ENCODE results near the gene KIF17.
"Not testable (repeated sequence)": the region's sequence is repeated elsewhere in the genome, so short reads cannot be mapped to it uniquely, and the experiment has no call there.

KIF17 gene

DNA sequence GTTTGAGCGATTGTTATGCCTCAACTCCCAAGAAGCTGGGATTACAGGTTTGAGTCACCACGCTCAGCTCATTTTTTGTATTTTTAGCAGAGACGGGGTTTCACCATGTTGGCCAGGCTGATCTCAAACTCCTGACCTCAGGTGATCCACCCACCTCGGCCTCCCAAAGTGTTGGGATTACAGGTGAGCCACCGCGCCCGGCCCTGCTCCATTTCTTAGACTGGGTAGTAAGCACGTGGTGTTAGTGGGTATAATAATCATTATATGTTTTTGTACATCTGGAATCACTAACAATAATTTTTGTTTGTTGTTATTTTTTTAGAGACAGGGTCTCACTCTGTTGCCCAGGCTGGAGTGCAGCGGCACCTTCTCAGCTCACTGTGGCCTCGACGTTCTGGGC, 44.2 kb downstream of the KIF17 start:
- H3K36me3 ChIP-seq (ENCODE audit: control insufficient read depth in 1 of 2, insufficient read depth in 2 of 2, low read length in 2 of 2); H3K27me3 ChIP-seq (ENCODE audit: control insufficient read depth in 1 of 2, insufficient read depth in 2 of 2, low read length in 2 of 2); H3K9me3 ChIP-seq (ENCODE audit: control insufficient read depth in 1 of 2, low read length in 2 of 2); H3K4me3 ChIP-seq (ENCODE audit: low read depth in 1 of 2, low read length in 2 of 2); H3K27ac ChIP-seq (ENCODE audit: low read depth, low read length); H3K4me1 ChIP-seq (ENCODE audit: control insufficient read depth in 1 of 2, insufficient read depth in 2 of 2, low read length in 2 of 2); H3K9ac ChIP-seq (ENCODE audit: low read depth in 1 of 2, low read length in 2 of 2): not testable (repeated sequence)

DNA sequence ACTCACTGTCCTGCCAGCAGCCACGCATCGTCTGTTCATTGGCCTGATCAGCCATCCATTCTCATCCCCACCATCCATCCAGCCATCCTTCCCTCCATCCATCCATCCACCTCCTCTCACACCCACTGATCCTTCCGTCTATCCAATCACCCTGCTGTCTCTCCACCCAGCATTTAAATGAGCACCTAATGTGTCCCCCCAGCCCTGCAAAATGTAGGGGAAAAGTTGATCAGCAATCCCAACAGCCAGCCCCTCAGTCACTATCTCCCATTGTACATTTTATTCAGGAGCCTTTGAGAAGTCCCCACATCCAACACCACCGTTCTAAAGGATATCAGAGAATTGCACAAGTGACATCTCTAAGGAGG, 45.6 kb downstream of the KIF17 start:
- no peaks in the 10 kb centered on the region for H3K9me3 ChIP-seq (ENCODE audit: control insufficient read depth in 1 of 2, low read length in 2 of 2)
- no peak overlapping the region for H3K27ac ChIP-seq (ENCODE audit: low read depth, low read length)
- no peak overlapping the region for H3K9ac ChIP-seq (ENCODE audit: low read depth in 1 of 2, low read length in 2 of 2)
- H3K4me1 ChIP-seq (ENCODE audit: control insufficient read depth in 1 of 2, insufficient read depth in 2 of 2, low read length in 2 of 2), result no peaks in the 10 kb centered on the region
- no peak overlapping the region for H3K4me3 ChIP-seq (ENCODE audit: low read depth in 1 of 2, low read length in 2 of 2)
- H3K36me3 ChIP-seq (ENCODE audit: control insufficient read depth in 1 of 2, insufficient read depth in 2 of 2, low read length in 2 of 2), result no peaks in the 10 kb centered on the region
- H3K27me3 ChIP-seq (ENCODE audit: control insufficient read depth in 1 of 2, insufficient read depth in 2 of 2, low read length in 2 of 2), result peaks cover 0 to 5% of the 10 kb centered on the region in 2 donors

DNA sequence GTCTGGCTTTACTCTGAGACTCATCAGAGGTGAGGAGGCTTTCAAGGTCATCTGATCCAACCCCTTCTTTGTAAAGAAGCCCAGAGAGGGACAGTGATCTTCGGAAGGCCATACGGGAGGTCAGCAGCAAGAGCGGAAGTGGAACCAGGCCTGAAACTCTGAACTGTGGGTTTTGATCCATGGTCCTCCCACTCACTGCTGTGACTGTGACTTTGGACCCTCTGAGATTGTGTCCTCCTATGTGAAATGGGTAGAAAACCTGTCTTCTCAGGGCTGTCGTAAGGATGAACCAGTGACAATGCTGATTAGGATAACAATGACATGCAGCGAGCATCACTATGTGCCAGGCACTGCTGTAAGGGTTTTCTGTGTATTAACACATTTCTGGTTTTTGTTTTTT, 46.9 kb downstream of the KIF17 start:
- H3K27ac ChIP-seq (ENCODE audit: low read depth, low read length), result no peak overlapping the region
- no peaks in the 10 kb centered on the region for H3K36me3 ChIP-seq (ENCODE audit: control insufficient read depth in 1 of 2, insufficient read depth in 2 of 2, low read length in 2 of 2)
- no peaks in the 10 kb centered on the region for H3K9me3 ChIP-seq (ENCODE audit: control insufficient read depth in 1 of 2, low read length in 2 of 2)
- no peaks in the 10 kb centered on the region for H3K4me1 ChIP-seq (ENCODE audit: control insufficient read depth in 1 of 2, insufficient read depth in 2 of 2, low read length in 2 of 2)
- H3K4me3 ChIP-seq (ENCODE audit: low read depth in 1 of 2, low read length in 2 of 2), result no peak overlapping the region
- peaks cover 0 to 5% of the 10 kb centered on the region in 2 donors for H3K27me3 ChIP-seq (ENCODE audit: control insufficient read depth in 1 of 2, insufficient read depth in 2 of 2, low read length in 2 of 2)
- H3K9ac ChIP-seq (ENCODE audit: low read depth in 1 of 2, low read length in 2 of 2), result no peak overlapping the region

DNA sequence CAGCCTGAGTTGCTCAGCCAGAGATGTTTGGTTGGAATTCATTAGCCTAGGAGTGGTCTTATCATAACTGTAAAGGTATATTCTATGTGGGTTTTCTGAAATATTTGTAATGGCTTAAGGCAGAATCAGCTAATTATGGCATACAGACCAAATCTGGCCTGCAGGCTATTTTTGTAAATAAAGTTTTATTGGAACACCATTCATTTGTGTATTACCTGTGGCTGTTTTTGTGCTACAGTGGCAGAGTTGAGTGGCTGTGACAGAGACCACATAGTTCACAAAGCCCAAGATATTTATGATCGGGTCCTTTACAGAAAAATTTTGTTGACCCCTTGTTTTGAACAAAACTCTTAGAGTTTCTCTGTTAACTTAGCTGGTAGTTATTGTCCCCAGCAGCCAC, 49.2 kb downstream of the KIF17 start:
- H3K4me1 ChIP-seq (ENCODE audit: control insufficient read depth in 1 of 2, insufficient read depth in 2 of 2, low read length in 2 of 2), result no peaks in the 10 kb centered on the region
- no peak overlapping the region for H3K27ac ChIP-seq (ENCODE audit: low read depth, low read length)
- no peaks in the 10 kb centered on the region for H3K9me3 ChIP-seq (ENCODE audit: control insufficient read depth in 1 of 2, low read length in 2 of 2)
- no peak overlapping the region for H3K4me3 ChIP-seq (ENCODE audit: low read depth in 1 of 2, low read length in 2 of 2)
- H3K27me3 ChIP-seq (ENCODE audit: control insufficient read depth in 1 of 2, insufficient read depth in 2 of 2, low read length in 2 of 2), result peaks cover 0 to 5% of the 10 kb centered on the region in 2 donors
- no peak overlapping the region for H3K9ac ChIP-seq (ENCODE audit: low read depth in 1 of 2, low read length in 2 of 2)
- H3K36me3 ChIP-seq (ENCODE audit: control insufficient read depth in 1 of 2, insufficient read depth in 2 of 2, low read length in 2 of 2), result no peaks in the 10 kb centered on the region

DNA sequence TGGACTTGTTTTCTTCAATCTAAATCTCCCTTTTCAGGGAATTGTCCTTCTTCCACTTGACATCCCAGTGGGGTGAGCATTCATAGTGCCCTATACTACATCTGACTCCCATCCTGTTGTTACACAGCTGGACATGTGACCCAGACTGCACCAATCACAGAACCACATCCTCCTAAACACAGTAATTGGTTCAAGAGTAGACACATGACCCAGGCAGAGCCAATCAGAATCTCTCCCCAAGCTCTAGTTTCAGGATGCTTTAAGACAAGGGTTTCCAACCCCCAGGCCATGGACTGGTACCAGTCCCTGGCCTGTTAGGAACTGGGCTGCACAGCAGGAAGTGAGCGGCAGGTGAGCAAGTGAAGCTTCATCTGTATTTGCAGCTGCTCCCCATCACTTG, 51.0 kb downstream of the KIF17 start:
- Histone ChIP-seq H3K4me1 (ENCODE audit: control insufficient read depth in 1 of 2, insufficient read depth in 2 of 2, low read length in 2 of 2) (peaks cover 6 to 8% of the 10 kb centered on the region in 2 donors), H3K27me3 (ENCODE audit: control insufficient read depth in 1 of 2, insufficient read depth in 2 of 2, low read length in 2 of 2) (no peaks in the 10 kb centered on the region), H3K27ac (ENCODE audit: low read depth, low read length) (no peak overlapping the region), H3K9me3 (ENCODE audit: control insufficient read depth in 1 of 2, low read length in 2 of 2) (no peaks in the 10 kb centered on the region), H3K9ac (ENCODE audit: low read depth in 1 of 2, low read length in 2 of 2) (no peak overlapping the region), H3K36me3 (ENCODE audit: control insufficient read depth in 1 of 2, insufficient read depth in 2 of 2, low read length in 2 of 2) (no peaks in the 10 kb centered on the region), H3K4me3 (ENCODE audit: low read depth in 1 of 2, low read length in 2 of 2) (no peak overlapping the region)

DNA sequence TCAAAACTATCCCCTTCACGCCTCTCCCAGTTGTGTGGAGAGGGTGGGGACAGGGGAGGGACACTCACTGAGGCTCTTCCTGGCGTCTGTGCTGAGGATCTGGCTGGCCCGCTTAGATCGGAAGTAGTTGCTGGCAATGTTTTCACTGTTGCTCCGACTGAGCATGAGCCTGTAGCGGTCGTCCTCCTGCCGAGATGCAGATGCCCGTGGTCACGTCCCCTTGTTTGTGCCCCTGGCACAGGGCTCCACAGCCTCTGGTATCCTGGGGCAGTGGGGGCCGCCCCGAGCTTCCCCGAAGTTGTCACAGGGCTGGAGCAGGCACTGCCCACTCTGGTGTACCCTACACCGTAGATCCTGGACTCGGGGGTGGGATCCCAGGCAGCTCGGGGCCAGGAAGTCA, 51.7 kb downstream of the KIF17 start:
- no peaks in the 10 kb centered on the region for H3K27me3 ChIP-seq (ENCODE audit: control insufficient read depth in 1 of 2, insufficient read depth in 2 of 2, low read length in 2 of 2)
- H3K27ac ChIP-seq (ENCODE audit: low read depth, low read length), result no peak overlapping the region
- H3K9me3 ChIP-seq (ENCODE audit: control insufficient read depth in 1 of 2, low read length in 2 of 2), result no peaks in the 10 kb centered on the region
- no peak overlapping the region for H3K4me3 ChIP-seq (ENCODE audit: low read depth in 1 of 2, low read length in 2 of 2)
- no peaks in the 10 kb centered on the region for H3K36me3 ChIP-seq (ENCODE audit: control insufficient read depth in 1 of 2, insufficient read depth in 2 of 2, low read length in 2 of 2)
- H3K4me1 ChIP-seq (ENCODE audit: control insufficient read depth in 1 of 2, insufficient read depth in 2 of 2, low read length in 2 of 2), result peaks cover 6 to 8% of the 10 kb centered on the region in 2 donors
- no peak overlapping the region for H3K9ac ChIP-seq (ENCODE audit: low read depth in 1 of 2, low read length in 2 of 2)

DNA sequence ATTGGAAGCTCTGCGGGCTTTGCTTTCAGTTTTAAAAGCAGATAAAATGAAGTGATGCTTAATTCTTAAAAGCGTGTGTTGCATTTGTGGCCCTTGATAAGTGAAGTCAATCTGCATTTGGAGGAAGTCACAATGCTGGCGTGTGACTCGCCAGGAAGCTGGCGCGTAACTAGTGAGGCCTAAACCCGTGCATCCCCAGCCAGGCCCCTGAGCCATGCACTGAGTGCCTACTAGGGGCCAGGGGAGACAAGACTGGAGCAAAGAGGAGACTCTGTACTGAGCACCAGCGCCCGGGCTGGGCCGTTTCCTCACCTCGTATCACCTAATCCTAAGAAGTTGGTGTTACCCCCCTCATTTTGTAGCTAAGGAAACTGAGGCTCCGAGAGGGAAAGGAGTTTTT, 52.1 kb downstream of the KIF17 start:
- Histone ChIP-seq H3K9ac (ENCODE audit: low read depth in 1 of 2, low read length in 2 of 2) (no peak overlapping the region), H3K36me3 (ENCODE audit: control insufficient read depth in 1 of 2, insufficient read depth in 2 of 2, low read length in 2 of 2) (no peaks in the 10 kb centered on the region), H3K4me3 (ENCODE audit: low read depth in 1 of 2, low read length in 2 of 2) (no peak overlapping the region), H3K9me3 (ENCODE audit: control insufficient read depth in 1 of 2, low read length in 2 of 2) (no peaks in the 10 kb centered on the region), H3K27ac (ENCODE audit: low read depth, low read length) (no peak overlapping the region), H3K4me1 (ENCODE audit: control insufficient read depth in 1 of 2, insufficient read depth in 2 of 2, low read length in 2 of 2) (peaks cover 6 to 8% of the 10 kb centered on the region in 2 donors), H3K27me3 (ENCODE audit: control insufficient read depth in 1 of 2, insufficient read depth in 2 of 2, low read length in 2 of 2) (no peaks in the 10 kb centered on the region)

DNA sequence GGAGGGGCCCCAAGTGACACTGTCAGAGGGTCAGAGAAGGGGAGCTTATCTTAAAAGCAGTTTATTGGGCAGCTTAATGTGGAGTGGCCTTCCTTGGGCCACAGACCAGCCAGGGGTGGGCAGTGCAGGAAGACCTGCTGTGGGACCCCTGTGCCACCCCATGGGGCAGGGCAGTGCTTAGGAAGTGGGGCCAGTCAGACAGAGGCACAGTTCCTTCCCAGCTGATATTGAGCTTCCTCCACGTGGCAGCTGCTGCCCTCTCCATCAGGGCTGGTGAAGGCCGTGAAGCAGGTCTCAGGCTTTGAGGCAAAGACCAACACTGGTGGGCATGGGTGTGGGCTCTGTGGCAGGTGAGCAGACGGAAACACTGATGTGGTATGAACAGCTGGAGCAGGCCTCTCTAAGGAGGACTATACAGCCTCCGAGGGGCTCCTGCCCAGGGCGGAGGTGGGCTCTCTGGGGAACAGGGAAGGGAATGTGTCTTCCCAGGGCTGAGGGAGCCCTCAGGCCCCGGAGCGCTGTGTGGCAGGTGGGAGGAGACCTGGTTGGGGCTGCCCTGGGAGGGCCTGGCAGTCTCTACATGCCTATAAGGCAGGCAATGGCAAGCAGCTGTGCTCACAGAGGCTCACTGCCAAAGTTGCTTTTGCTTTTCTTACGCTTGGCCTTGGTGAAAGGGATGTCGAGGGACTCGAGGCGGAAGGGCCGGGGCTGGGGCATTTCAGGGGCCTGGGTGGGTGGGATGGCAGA, 53.7 kb downstream of the KIF17 start:
- no peak overlapping the region for H3K27ac ChIP-seq (ENCODE audit: low read depth, low read length)
- no peaks in the 10 kb centered on the region for H3K9me3 ChIP-seq (ENCODE audit: control insufficient read depth in 1 of 2, low read length in 2 of 2)
- H3K36me3 ChIP-seq (ENCODE audit: control insufficient read depth in 1 of 2, insufficient read depth in 2 of 2, low read length in 2 of 2), result no peaks in the 10 kb centered on the region
- H3K4me1 ChIP-seq (ENCODE audit: control insufficient read depth in 1 of 2, insufficient read depth in 2 of 2, low read length in 2 of 2), result peaks cover 19 to 23% of the 10 kb centered on the region in 2 donors
- H3K27me3 ChIP-seq (ENCODE audit: control insufficient read depth in 1 of 2, insufficient read depth in 2 of 2, low read length in 2 of 2), result no peaks in the 10 kb centered on the region
- no peak overlapping the region for H3K4me3 ChIP-seq (ENCODE audit: low read depth in 1 of 2, low read length in 2 of 2)
- H3K9ac ChIP-seq (ENCODE audit: low read depth in 1 of 2, low read length in 2 of 2), result no peak overlapping the region

DNA sequence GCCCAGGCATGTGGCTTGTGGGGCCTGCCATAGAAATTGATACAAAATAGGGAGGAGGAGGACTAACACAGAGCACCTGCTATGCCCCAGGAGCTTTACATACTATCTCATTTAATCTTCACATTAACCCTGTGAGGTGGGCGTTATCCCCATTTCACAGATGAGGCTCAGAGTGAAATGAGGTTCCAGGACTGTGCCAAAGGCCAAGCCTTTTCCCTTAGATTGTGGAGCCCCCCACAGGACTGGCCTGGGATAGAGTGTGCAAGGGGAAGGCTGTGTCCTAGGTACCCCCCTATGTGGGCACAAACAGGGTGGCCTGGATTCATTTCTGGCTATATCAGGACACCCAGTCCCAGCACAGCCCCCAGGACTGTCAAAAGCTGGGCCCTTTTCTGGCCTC, 54.4 kb downstream of the KIF17 start:
- Histone ChIP-seq H3K4me3 (ENCODE audit: low read depth in 1 of 2, low read length in 2 of 2) (no peak overlapping the region), H3K4me1 (ENCODE audit: control insufficient read depth in 1 of 2, insufficient read depth in 2 of 2, low read length in 2 of 2) (peaks cover 19 to 23% of the 10 kb centered on the region in 2 donors), H3K27ac (ENCODE audit: low read depth, low read length) (no peak overlapping the region), H3K9ac (ENCODE audit: low read depth in 1 of 2, low read length in 2 of 2) (no peak overlapping the region), H3K36me3 (ENCODE audit: control insufficient read depth in 1 of 2, insufficient read depth in 2 of 2, low read length in 2 of 2) (peaks cover 0 to 3% of the 10 kb centered on the region in 2 donors), H3K27me3 (ENCODE audit: control insufficient read depth in 1 of 2, insufficient read depth in 2 of 2, low read length in 2 of 2) (no peaks in the 10 kb centered on the region), H3K9me3 (ENCODE audit: control insufficient read depth in 1 of 2, low read length in 2 of 2) (no peaks in the 10 kb centered on the region)

DNA sequence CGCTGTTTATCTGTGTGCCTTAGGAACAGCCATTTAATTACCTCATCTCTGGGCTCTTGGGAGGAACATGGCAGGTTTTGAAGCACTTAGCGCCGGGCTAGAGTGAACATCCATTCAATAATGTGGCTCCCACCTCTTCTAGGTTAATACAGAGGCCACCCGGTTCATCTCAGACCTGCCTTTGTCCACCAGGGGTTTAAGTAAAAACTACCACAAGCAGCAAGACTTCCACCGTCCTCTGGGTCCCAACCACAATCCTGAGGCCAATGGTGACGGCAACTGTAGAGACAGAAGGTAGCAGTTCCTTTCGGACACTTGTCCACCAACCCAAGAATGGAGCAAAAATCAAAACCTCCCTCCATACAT, 55.7 kb downstream of the KIF17 start:
- Histone ChIP-seq H3K36me3 (ENCODE audit: control insufficient read depth in 1 of 2, insufficient read depth in 2 of 2, low read length in 2 of 2) (peaks cover 0 to 14% of the 10 kb centered on the region in 2 donors), H3K9me3 (ENCODE audit: control insufficient read depth in 1 of 2, low read length in 2 of 2) (no peaks in the 10 kb centered on the region), H3K4me3 (ENCODE audit: low read depth in 1 of 2, low read length in 2 of 2) (peak overlapping the region; percentile 89 to 99), H3K9ac (ENCODE audit: low read depth in 1 of 2, low read length in 2 of 2) (peak overlapping the region; percentile 83 to 88), H3K4me1 (ENCODE audit: control insufficient read depth in 1 of 2, insufficient read depth in 2 of 2, low read length in 2 of 2) (peaks cover 19 to 23% of the 10 kb centered on the region in 2 donors), H3K27ac (ENCODE audit: low read depth, low read length) (no peak overlapping the region), H3K27me3 (ENCODE audit: control insufficient read depth in 1 of 2, insufficient read depth in 2 of 2, low read length in 2 of 2) (no peaks in the 10 kb centered on the region)
